Measurements from ENCODE around the gene UBE2V1. TPM values are rescaled to one million over a fixed set of nuclear protein-coding genes. Genes with fewer than 3 reads are reported as not detected.

Gene UBE2V1
- total RNA-seq, 1 donor from 2014 or later = 62.5 TPM

- Histone ChIP-seq H3K27me3 (ENCODE audit: control insufficient read depth, insufficient read depth, low read length) (no peaks in the 10 kb centered on the region), H3K36me3 (ENCODE audit: control insufficient read depth, insufficient read depth, low read length) (no peaks in the 10 kb centered on the region), H3K4me3 (ENCODE audit: low read depth, low read length) (no peak overlapping the region)
- DNase-seq (ENCODE audit: low read depth) = no peak
- no peak for TF ChIP-seq CTCF (IDR thresholded peaks at IDR 0.05; ENCODE audit: insufficient read depth, low read length, poor library complexity, severe bottlenecking)
Measured at GRCh38 chr20:50101887-50102286, 11.1 kb downstream of the UBE2V1 start.

GRCh38 chr20:50101281-50101680 lies 11.7 kb downstream of the UBE2V1 start:
- H3K27me3 ChIP-seq (ENCODE audit: control insufficient read depth, insufficient read depth, low read length) = no peaks in the 10 kb centered on the region
- DNase-seq (ENCODE audit: low read depth) = no peak
- H3K4me3 ChIP-seq (ENCODE audit: low read depth, low read length) = no peak overlapping the region
- no peaks in the 10 kb centered on the region for H3K36me3 ChIP-seq (ENCODE audit: control insufficient read depth, insufficient read depth, low read length)
- TF ChIP-seq CTCF (IDR thresholded peaks at IDR 0.05; ENCODE audit: insufficient read depth, low read length, poor library complexity, severe bottlenecking) = no peak

GRCh38 chr20:50100552-50100951 lies 12.4 kb downstream of the UBE2V1 start:
- DNase-seq (ENCODE audit: low read depth) = no peak
- Histone ChIP-seq H3K4me3 (ENCODE audit: low read depth, low read length) (no peak overlapping the region), H3K27me3 (ENCODE audit: control insufficient read depth, insufficient read depth, low read length) (no peaks in the 10 kb centered on the region), H3K36me3 (ENCODE audit: control insufficient read depth, insufficient read depth, low read length) (no peaks in the 10 kb centered on the region)
- no peak for TF ChIP-seq CTCF (IDR thresholded peaks at IDR 0.05; ENCODE audit: insufficient read depth, low read length, poor library complexity, severe bottlenecking)

GRCh38 chr20:50099565-50099991 lies 13.4 kb downstream of the UBE2V1 start:
- TF ChIP-seq CTCF (IDR thresholded peaks at IDR 0.05; ENCODE audit: insufficient read depth, low read length, poor library complexity, severe bottlenecking) = no peak
- H3K36me3 ChIP-seq (ENCODE audit: control insufficient read depth, insufficient read depth, low read length) = no peaks in the 10 kb centered on the region
- H3K27me3 ChIP-seq (ENCODE audit: control insufficient read depth, insufficient read depth, low read length) = no peaks in the 10 kb centered on the region
- no peak overlapping the region for H3K4me3 ChIP-seq (ENCODE audit: low read depth, low read length)
- DNase-seq (ENCODE audit: low read depth) = no peak

GRCh38 chr20:50099113-50099512 lies 13.8 kb downstream of the UBE2V1 start:
- no peak for TF ChIP-seq CTCF (IDR thresholded peaks at IDR 0.05; ENCODE audit: insufficient read depth, low read length, poor library complexity, severe bottlenecking)
- Histone ChIP-seq H3K36me3 (ENCODE audit: control insufficient read depth, insufficient read depth, low read length) (no peaks in the 10 kb centered on the region), H3K4me3 (ENCODE audit: low read depth, low read length) (no peak overlapping the region), H3K27me3 (ENCODE audit: control insufficient read depth, insufficient read depth, low read length) (no peaks in the 10 kb centered on the region)
- no peak for DNase-seq (ENCODE audit: low read depth)

- TF ChIP-seq CTCF (IDR thresholded peaks at IDR 0.05; ENCODE audit: insufficient read depth, low read length, poor library complexity, severe bottlenecking) = no peak
- DNase-seq (ENCODE audit: low read depth) = no peak
- Histone ChIP-seq H3K4me3 (ENCODE audit: low read depth, low read length) (no peak overlapping the region), H3K36me3 (ENCODE audit: control insufficient read depth, insufficient read depth, low read length) (no peaks in the 10 kb centered on the region), H3K27me3 (ENCODE audit: control insufficient read depth, insufficient read depth, low read length) (no peaks in the 10 kb centered on the region)
Measured at GRCh38 chr20:50098259-50098658, 14.7 kb downstream of the UBE2V1 start.

All from kidney epithelial cell (primary cell).